ENCODE data around the gene EIF4A3.
"Not testable (repeated sequence)": the region's sequence is repeated elsewhere in the genome, so short reads cannot be mapped to it uniquely, and the experiment has no call there.

EIF4A3 gene

DNA sequence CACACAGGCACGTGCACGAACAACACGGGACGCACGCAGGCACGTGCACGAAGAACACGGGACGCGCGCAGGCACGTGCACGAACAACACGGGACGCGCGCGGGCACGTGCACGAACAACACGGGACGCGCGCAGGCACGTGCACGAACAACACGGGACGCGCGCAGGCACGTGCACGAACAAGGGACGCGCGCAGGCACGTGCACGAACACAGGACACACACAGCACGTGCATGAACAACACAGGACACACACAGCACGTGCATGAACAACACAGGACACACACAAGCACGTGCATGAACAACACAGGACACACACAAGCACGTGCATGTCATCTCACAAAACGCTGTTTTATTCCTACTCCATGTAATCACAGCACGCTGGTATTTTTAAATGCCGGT is 56.8 kb downstream of the EIF4A3 start:
- not testable (repeated sequence) for H2BK15ac ChIP-seq (ENCODE audit: low read depth, poor library complexity, severe bottlenecking); H2BK5ac ChIP-seq (ENCODE audit: low read depth, low read length, poor library complexity, severe bottlenecking); H3K4me1 ChIP-seq (ENCODE audit: control insufficient read depth, insufficient read depth, low read depth, low read length); H2BK12ac ChIP-seq (ENCODE audit: low read length in 2 of 2); H3K4ac ChIP-seq (ENCODE audit: low read depth in 1 of 2, low read length in 2 of 2); H2BK120ac ChIP-seq (ENCODE audit: low read depth, low read length); H3K36me3 ChIP-seq (ENCODE audit: control insufficient read depth in 1 of 2, insufficient read depth in 2 of 2, low read depth in 1 of 2, low read length in 2 of 2); H3K9ac ChIP-seq (ENCODE audit: low read length); H4K8ac ChIP-seq (ENCODE audit: low read length); DNase-seq; H3K4me2 ChIP-seq (ENCODE audit: low read length, poor library complexity, severe bottlenecking); H4K91ac ChIP-seq (ENCODE audit: low read length); H3K23ac ChIP-seq (ENCODE audit: low read length in 2 of 2); H3K9me3 ChIP-seq (ENCODE audit: control insufficient read depth, low read length); H2AFZ ChIP-seq (ENCODE audit: low read depth, low read length); H3K27ac ChIP-seq (ENCODE audit: low read length, poor library complexity, severe bottlenecking); H3K4me3 ChIP-seq (ENCODE audit: insufficient read depth in 1 of 2, low read depth in 1 of 2, low read length in 2 of 2); H3K18ac ChIP-seq (ENCODE audit: low read depth in 1 of 2, low read length in 2 of 2); H3K79me1 ChIP-seq (replicated peaks; ENCODE audit: low read length, poor library complexity, severe bottlenecking); H2AK5ac ChIP-seq (ENCODE audit: low read length, severe bottlenecking)
- Histone ChIP-seq H3K27me3 (ENCODE audit: control insufficient read depth in 1 of 2, insufficient read depth in 1 of 2, low read length in 2 of 2) (peaks cover 15 to 24% of the 10 kb centered on the region in 2 experiments), H3K14ac (ENCODE audit: low read length in 2 of 2) (peak overlapping the region in 1 of 2 experiments; percentile 53)
- 91% methylated on average over 44 of the region's 44 CpGs for WGBS

DNA sequence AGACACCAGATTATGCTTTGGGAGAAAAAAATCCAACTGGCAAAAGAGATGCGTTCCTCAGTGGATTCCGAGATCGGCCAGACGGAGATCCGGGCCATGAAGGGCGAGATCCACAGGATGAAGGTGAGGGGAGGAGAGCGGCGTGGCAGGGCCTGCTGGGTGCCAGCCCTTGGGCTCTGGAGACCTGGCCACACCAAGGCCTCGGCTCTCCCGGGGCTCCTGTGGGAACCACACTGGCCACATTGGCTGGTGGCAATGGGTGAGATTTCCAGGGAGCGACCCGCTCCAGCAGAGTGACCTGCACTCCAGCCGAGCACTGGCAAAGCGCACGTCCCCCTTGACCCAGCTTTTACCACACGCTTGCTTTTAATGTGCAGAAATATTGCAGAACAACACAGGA is 57.2 kb downstream of the EIF4A3 start:
- Histone ChIP-seq H3K27me3 (ENCODE audit: control insufficient read depth in 1 of 2, insufficient read depth in 1 of 2, low read length in 2 of 2) (peaks cover 15 to 27% of the 10 kb centered on the region in 2 experiments), H2BK120ac (ENCODE audit: low read depth, low read length) (no peak overlapping the region), H3K18ac (ENCODE audit: low read depth in 1 of 2, low read length in 2 of 2) (no peak overlapping the region), H4K91ac (ENCODE audit: low read length) (no peak overlapping the region), H3K23ac (ENCODE audit: low read length in 2 of 2) (no peak overlapping the region), H2BK12ac (ENCODE audit: low read length in 2 of 2) (no peak overlapping the region), H3K9ac (ENCODE audit: low read length) (no peak overlapping the region), H3K4ac (ENCODE audit: low read depth in 1 of 2, low read length in 2 of 2) (no peak overlapping the region), H2BK5ac (ENCODE audit: low read depth, low read length, poor library complexity, severe bottlenecking) (no peak overlapping the region), H3K9me3 (ENCODE audit: control insufficient read depth, low read length) (no peaks in the 10 kb centered on the region), H3K79me1 (replicated peaks; ENCODE audit: low read length, poor library complexity, severe bottlenecking) (no peaks in the 10 kb centered on the region), H2BK15ac (ENCODE audit: low read depth, poor library complexity, severe bottlenecking) (no peak overlapping the region), H2AFZ (ENCODE audit: low read depth, low read length) (no peak overlapping the region), H3K36me3 (ENCODE audit: control insufficient read depth in 1 of 2, insufficient read depth in 2 of 2, low read depth in 1 of 2, low read length in 2 of 2) (no peaks in the 10 kb centered on the region), H3K4me2 (ENCODE audit: low read length, poor library complexity, severe bottlenecking) (no peak overlapping the region), H3K4me3 (ENCODE audit: insufficient read depth in 1 of 2, low read depth in 1 of 2, low read length in 2 of 2) (no peak overlapping the region), H3K27ac (ENCODE audit: low read length, poor library complexity, severe bottlenecking) (no peak overlapping the region), H2AK5ac (ENCODE audit: low read length, severe bottlenecking) (no peak overlapping the region), H3K4me1 (ENCODE audit: control insufficient read depth, insufficient read depth, low read depth, low read length) (no peaks in the 10 kb centered on the region), H4K8ac (ENCODE audit: low read length) (no peak overlapping the region), H3K14ac (ENCODE audit: low read length in 2 of 2) (no peak overlapping the region)
- WGBS, result 93% methylated on average over 16 of the region's 16 CpGs
- DNase-seq, result no peak

DNA sequence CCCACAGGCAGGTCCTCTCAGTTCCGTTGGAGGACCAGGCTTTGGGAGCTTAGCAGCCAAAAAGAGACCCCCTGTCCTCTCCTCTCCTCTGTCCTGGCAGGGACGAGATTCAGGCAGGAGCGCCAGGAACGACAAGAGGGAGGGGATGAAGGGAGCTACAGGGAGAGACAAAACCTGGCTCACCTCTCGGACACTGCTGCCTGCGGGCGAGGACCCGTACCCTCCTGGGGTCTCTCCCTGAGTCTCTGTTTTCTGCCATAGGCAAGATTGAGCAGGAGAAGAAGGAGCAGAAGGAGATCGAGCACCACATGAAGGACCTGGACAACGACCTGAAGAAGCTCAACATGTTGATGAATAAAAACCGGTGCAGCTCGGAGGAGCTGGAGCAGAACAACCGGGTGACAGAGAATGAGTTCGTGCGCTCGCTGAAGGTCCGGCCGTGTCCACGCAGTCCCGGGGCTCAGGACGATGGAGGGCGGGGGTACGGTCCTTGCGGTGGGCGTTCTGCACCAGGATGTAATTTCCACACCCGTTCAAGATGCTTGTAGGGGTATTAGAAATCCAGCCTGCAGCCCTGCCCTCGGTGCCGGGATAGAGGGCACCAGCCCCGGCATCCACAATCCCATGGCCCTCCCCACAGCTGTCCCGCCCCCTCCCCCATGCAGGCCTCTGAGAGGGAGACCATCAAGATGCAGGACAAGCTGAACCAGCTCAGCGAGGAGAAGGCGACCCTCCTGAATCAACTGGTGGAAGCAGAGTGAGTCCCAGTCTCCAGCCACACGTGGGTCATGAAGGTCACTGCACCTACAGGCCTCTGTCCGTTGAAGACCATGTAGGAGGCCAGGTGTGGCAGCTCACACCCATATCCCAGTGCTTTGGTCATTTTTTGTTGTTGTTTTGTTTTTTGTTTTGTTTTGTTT is 59.3 kb downstream of the EIF4A3 start:
- H2BK15ac ChIP-seq (ENCODE audit: low read depth, poor library complexity, severe bottlenecking), result no peak overlapping the region
- 85% methylated on average over 34 of the region's 34 CpGs for WGBS
- H2BK5ac ChIP-seq (ENCODE audit: low read depth, low read length, poor library complexity, severe bottlenecking), result no peak overlapping the region
- H2AFZ ChIP-seq (ENCODE audit: low read depth, low read length), result no peak overlapping the region
- no peak overlapping the region for H4K8ac ChIP-seq (ENCODE audit: low read length)
- H3K14ac ChIP-seq (ENCODE audit: low read length in 2 of 2), result no peak overlapping the region
- H3K27ac ChIP-seq (ENCODE audit: low read length, poor library complexity, severe bottlenecking), result no peak overlapping the region
- no peak overlapping the region for H2BK120ac ChIP-seq (ENCODE audit: low read depth, low read length)
- H3K27me3 ChIP-seq (ENCODE audit: control insufficient read depth in 1 of 2, insufficient read depth in 1 of 2, low read length in 2 of 2), result peaks cover 15 to 33% of the 10 kb centered on the region in 2 experiments
- H2AK5ac ChIP-seq (ENCODE audit: low read length, severe bottlenecking), result no peak overlapping the region
- H3K18ac ChIP-seq (ENCODE audit: low read depth in 1 of 2, low read length in 2 of 2), result no peak overlapping the region
- H3K79me1 ChIP-seq (replicated peaks; ENCODE audit: low read length, poor library complexity, severe bottlenecking), result no peaks in the 10 kb centered on the region
- no peaks in the 10 kb centered on the region for H3K9me3 ChIP-seq (ENCODE audit: control insufficient read depth, low read length)
- no peak overlapping the region for H3K4ac ChIP-seq (ENCODE audit: low read depth in 1 of 2, low read length in 2 of 2)
- H4K91ac ChIP-seq (ENCODE audit: low read length), result no peak overlapping the region
- no peaks in the 10 kb centered on the region for H3K36me3 ChIP-seq (ENCODE audit: control insufficient read depth in 1 of 2, insufficient read depth in 2 of 2, low read depth in 1 of 2, low read length in 2 of 2)
- no peak for DNase-seq
- no peak overlapping the region for H3K4me3 ChIP-seq (ENCODE audit: insufficient read depth in 1 of 2, low read depth in 1 of 2, low read length in 2 of 2)
- H3K9ac ChIP-seq (ENCODE audit: low read length), result no peak overlapping the region
- H3K4me2 ChIP-seq (ENCODE audit: low read length, poor library complexity, severe bottlenecking), result no peak overlapping the region
- no peak overlapping the region for H2BK12ac ChIP-seq (ENCODE audit: low read length in 2 of 2)
- peaks cover 3% of the 10 kb centered on the region for H3K4me1 ChIP-seq (ENCODE audit: control insufficient read depth, insufficient read depth, low read depth, low read length)
- H3K23ac ChIP-seq (ENCODE audit: low read length in 2 of 2), result no peak overlapping the region

DNA sequence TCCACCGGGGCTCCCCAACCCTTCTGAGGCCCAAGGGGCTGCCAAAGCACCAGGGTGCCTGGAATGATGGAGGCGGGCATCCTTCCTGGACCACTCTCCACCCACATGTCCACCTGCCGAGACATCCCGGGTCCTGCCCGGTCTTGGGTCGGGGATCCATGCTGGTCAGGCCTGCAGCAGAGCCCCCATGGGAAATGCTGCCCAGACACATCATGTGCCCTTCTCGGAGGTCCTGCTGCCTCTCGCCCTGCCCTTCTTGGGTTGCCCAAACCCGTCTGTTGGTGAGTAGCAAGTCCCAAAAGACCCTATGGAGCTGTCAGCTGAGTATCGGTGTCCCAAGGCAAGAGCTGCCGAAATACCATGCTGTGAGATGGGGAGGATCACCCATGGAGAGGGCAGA is 60.3 kb downstream of the EIF4A3 start:
- no peak for DNase-seq
- no peak overlapping the region for H4K8ac ChIP-seq (ENCODE audit: low read length)
- no peak overlapping the region for H2AFZ ChIP-seq (ENCODE audit: low read depth, low read length)
- no peak overlapping the region for H3K27ac ChIP-seq (ENCODE audit: low read length, poor library complexity, severe bottlenecking)
- H3K9me3 ChIP-seq (ENCODE audit: control insufficient read depth, low read length), result no peaks in the 10 kb centered on the region
- peaks cover 15 to 33% of the 10 kb centered on the region in 2 experiments for H3K27me3 ChIP-seq (ENCODE audit: control insufficient read depth in 1 of 2, insufficient read depth in 1 of 2, low read length in 2 of 2)
- WGBS, result 90% methylated on average over 11 of the region's 11 CpGs
- H3K4me2 ChIP-seq (ENCODE audit: low read length, poor library complexity, severe bottlenecking), result no peak overlapping the region
- H3K4ac ChIP-seq (ENCODE audit: low read depth in 1 of 2, low read length in 2 of 2), result no peak overlapping the region
- no peak overlapping the region for H3K18ac ChIP-seq (ENCODE audit: low read depth in 1 of 2, low read length in 2 of 2)
- no peak overlapping the region for H3K14ac ChIP-seq (ENCODE audit: low read length in 2 of 2)
- no peak overlapping the region for H2BK12ac ChIP-seq (ENCODE audit: low read length in 2 of 2)
- H4K91ac ChIP-seq (ENCODE audit: low read length), result no peak overlapping the region
- no peak overlapping the region for H3K9ac ChIP-seq (ENCODE audit: low read length)
- H2BK120ac ChIP-seq (ENCODE audit: low read depth, low read length), result no peak overlapping the region
- H3K79me1 ChIP-seq (replicated peaks; ENCODE audit: low read length, poor library complexity, severe bottlenecking), result no peaks in the 10 kb centered on the region
- H3K36me3 ChIP-seq (ENCODE audit: control insufficient read depth in 1 of 2, insufficient read depth in 2 of 2, low read depth in 1 of 2, low read length in 2 of 2), result no peaks in the 10 kb centered on the region
- H2BK5ac ChIP-seq (ENCODE audit: low read depth, low read length, poor library complexity, severe bottlenecking), result no peak overlapping the region
- H2AK5ac ChIP-seq (ENCODE audit: low read length, severe bottlenecking), result no peak overlapping the region
- H3K4me1 ChIP-seq (ENCODE audit: control insufficient read depth, insufficient read depth, low read depth, low read length), result peaks cover 5% of the 10 kb centered on the region
- H2BK15ac ChIP-seq (ENCODE audit: low read depth, poor library complexity, severe bottlenecking), result no peak overlapping the region
- H3K4me3 ChIP-seq (ENCODE audit: insufficient read depth in 1 of 2, low read depth in 1 of 2, low read length in 2 of 2), result no peak overlapping the region
- H3K23ac ChIP-seq (ENCODE audit: low read length in 2 of 2), result peak overlapping the region in 1 of 2 experiments; percentile 29
